ACC112 (cell line): ENCODE data around the gene CYP2C9.
"Not testable (repeated sequence)": the region's sequence is repeated elsewhere in the genome, so short reads cannot be mapped to it uniquely, and the experiment has no call there.

Experiments
- H2AFZ ChIP-seq: fragments of 200-600 bp; sonication (generic); one replicate; pipeline ENCODE4 v1.6.0; 2017; ENCODE audit warnings: antibody characterized with exemption, low read length; ENCODE audit not compliant: unreplicated experiment
- H3K27ac ChIP-seq: fragments of 200-600 bp; sonication (generic); 2 replicates; pipeline ENCODE4 v1.5.1; 2014; ENCODE audit warnings: low read depth, mild to moderate bottlenecking, antibody characterized with exemption, low read length, moderate library complexity
- H3K27me3 ChIP-seq: fragments of 200-600 bp; sonication (generic); 2 replicates; pipeline ENCODE4 v1.6.1; 2014; ENCODE audit warnings: mild to moderate bottlenecking, antibody characterized with exemption, low read length, moderate library complexity, mixed read lengths; ENCODE audit not compliant: insufficient read depth
- H3K36me3 ChIP-seq: fragments of 200-600 bp; sonication (generic); 2 replicates; pipeline ENCODE4 v1.6.1; 2016; ENCODE audit warnings: mild to moderate bottlenecking, antibody characterized with exemption, low read length, moderate library complexity, mixed read lengths; ENCODE audit not compliant: insufficient read depth
- H3K4me1 ChIP-seq: fragments of 200-600 bp; sonication (generic); one replicate; pipeline ENCODE4 v1.6.1; 2016; ENCODE audit warnings: low read length, mixed read lengths; ENCODE audit not compliant: insufficient read depth, unreplicated experiment, control insufficient read depth
- H3K4me3 ChIP-seq: fragments of 200-600 bp; sonication (generic); 2 replicates; pipeline ENCODE4 v1.5.1; 2014; ENCODE audit warnings: mild to moderate bottlenecking, low read depth, low read length
- H3K79me2 ChIP-seq: fragments of 200-600 bp; sonication (generic); one replicate; pipeline ENCODE4 v1.6.0; 2016; ENCODE audit warnings: low read length; ENCODE audit not compliant: control insufficient read depth, unreplicated experiment, insufficient read depth

CYP2C9 gene

DNA sequence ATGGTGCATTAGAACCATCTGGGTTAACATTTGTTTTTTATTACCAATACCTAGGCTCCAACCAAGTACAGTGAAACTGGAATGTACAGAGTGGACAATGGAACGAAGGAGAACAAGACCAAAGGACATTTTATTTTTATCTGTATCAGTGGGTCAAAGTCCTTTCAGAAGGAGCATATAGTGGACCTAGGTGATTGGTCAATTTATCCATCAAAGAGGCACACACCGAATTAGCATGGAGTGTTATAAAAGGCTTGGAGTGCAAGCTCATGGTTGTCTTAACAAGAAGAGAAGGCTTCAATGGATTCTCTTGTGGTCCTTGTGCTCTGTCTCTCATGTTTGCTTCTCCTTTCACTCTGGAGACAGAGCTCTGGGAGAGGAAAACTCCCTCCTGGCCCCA, at the start of gene CYP2C9:
Gene CYP2C9 (plus strand): TSS at position 276 of the 400 bp plus-strand sequence. CDS start 25 bp downstream, at position 301.
- no peaks in the 10 kb centered on the region for H3K79me2 ChIP-seq
- H3K4me3 ChIP-seq = no peak within 1 kb of the TSS
- H3K4me1 ChIP-seq = no peaks in the 10 kb centered on the region
- no peaks in the 10 kb centered on the region for H3K36me3 ChIP-seq
- H3K27ac ChIP-seq = no peak within 1 kb of the TSS
- no peaks in the 10 kb centered on the region for H3K27me3 ChIP-seq
- H2AFZ ChIP-seq = no peak within 1 kb of the TSS

DNA sequence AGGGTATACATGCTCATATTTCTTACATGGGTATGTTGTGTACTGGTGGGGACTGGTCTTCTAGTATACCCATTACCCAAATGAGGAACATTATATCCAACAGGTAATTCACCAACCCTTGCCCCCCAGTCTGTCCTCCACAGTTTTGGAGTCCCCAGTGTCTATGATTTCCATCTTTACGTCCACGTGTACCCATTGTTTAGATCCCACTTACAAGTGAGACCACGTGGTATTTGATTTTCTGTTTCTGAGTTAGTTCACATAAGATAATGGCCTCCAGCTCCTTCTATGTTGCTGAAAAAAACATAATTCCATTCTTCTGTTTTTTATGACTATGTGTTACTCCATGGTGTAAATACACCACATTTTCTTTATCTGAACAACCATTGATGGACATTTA, 49.3 kb upstream of the CYP2C9 start:
- H3K4me3 ChIP-seq = no peak overlapping the region
- H3K79me2 ChIP-seq = no peaks in the 10 kb centered on the region
- no peaks in the 10 kb centered on the region for H3K36me3 ChIP-seq
- no peak overlapping the region for H2AFZ ChIP-seq
- no peaks in the 10 kb centered on the region for H3K4me1 ChIP-seq
- no peak overlapping the region for H3K27ac ChIP-seq
- no peaks in the 10 kb centered on the region for H3K27me3 ChIP-seq

DNA sequence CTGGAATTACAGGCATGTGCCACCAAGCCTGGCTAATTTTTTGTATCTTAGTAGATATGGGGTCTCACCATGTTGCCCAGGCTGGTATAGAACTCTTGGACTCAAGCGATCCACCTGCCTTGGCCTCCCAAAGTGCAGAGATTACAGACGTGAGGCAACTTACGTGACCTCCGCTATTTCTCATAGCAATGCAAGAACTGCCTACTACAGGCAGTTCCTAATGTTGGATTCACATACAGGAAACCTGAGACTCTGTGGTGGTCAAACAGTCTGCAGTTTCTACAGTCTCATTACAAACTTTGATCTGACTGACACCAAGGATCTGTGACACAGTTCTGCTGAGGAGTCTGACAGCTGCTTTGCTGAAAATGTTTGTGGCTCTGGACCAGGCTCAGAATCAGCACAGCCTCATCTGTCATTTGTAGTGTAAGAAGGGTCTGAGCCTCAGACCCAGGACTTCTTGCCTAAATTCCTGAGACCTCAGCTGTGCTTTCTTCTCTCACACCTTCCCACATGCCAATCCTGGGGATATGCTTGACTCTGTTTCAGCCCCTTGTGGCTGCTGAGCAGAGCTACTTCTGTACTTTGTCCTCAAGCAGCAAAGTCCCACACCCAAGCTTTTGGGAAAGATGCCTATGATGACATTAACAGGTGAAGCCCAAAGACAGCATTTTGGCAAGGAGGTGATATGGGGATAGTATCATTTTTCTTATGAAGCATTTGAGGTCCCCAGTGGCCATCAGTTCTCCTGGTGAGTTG, 48.0 kb upstream of the CYP2C9 start:
- H3K4me1 ChIP-seq = no peaks in the 10 kb centered on the region
- no peak overlapping the region for H3K27ac ChIP-seq
- no peaks in the 10 kb centered on the region for H3K79me2 ChIP-seq
- no peak overlapping the region for H2AFZ ChIP-seq
- no peaks in the 10 kb centered on the region for H3K36me3 ChIP-seq
- H3K27me3 ChIP-seq = no peaks in the 10 kb centered on the region
- no peak overlapping the region for H3K4me3 ChIP-seq

DNA sequence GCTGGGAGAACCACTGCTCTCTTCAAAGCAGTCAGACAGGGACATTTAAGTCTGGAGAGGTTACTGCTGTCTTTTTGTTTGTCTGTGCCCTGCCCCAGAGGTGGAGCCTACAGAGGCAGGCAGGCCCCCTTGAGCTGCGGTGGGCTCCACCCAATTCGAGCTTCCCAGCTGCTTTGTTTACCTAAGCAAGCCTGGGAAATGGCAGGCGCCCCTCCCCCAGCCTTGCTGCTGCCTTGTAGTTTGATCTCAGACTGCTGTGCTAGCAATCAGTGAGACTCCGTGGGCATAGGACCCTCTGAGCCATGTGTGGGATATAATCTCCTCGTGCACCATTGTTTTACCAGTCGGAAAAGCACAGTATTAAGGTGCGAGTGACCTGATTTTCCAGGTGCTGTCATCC, 40.0 kb upstream of the CYP2C9 start:
- H3K4me3 ChIP-seq, H3K4me1 ChIP-seq, H3K79me2 ChIP-seq, H3K36me3 ChIP-seq, H2AFZ ChIP-seq, H3K27ac ChIP-seq, H3K27me3 ChIP-seq: not testable (repeated sequence)

DNA sequence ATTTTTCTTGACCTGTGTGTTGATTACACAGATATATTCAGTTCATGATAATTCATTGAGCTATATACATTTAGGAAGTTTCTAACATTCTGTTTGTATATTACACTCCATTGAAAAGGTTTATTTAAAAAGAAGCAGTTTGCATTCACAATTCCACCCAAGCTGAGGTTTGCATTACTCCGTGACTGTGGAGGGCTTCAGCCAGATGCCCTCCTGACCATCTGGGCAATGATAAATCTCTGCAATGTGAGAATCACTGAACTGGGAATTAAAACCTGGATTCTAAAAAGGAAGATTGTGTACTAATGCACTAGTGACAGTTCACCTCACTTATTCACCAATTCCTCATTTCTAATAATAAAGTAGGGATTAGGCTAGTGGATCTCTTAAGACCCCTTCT, 36.4 kb upstream of the CYP2C9 start:
- H2AFZ ChIP-seq = no peak overlapping the region
- H3K27ac ChIP-seq = no peak overlapping the region
- no peaks in the 10 kb centered on the region for H3K79me2 ChIP-seq
- no peaks in the 10 kb centered on the region for H3K4me1 ChIP-seq
- no peak overlapping the region for H3K4me3 ChIP-seq
- no peaks in the 10 kb centered on the region for H3K36me3 ChIP-seq
- H3K27me3 ChIP-seq = no peaks in the 10 kb centered on the region

DNA sequence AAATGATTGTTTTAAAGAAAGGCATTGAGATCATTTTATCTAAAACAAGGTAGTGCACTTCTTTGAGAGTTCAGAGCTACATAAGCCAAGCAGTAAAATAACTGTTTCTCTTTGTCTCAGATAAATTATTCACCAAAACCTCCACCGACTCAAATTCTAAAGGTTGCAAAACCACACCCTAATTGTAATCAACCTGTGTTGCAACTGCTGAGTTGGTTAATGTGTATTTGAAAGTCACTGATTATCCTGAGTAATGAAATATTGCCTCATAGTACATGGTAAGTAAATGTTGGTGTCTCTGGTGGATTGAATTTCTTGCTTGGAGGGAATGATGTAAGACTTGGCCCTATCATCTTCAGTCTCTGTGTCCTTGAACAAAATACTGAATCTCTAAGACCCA, 35.9 kb upstream of the CYP2C9 start:
- H3K4me3 ChIP-seq = no peak overlapping the region
- H2AFZ ChIP-seq = no peak overlapping the region
- H3K36me3 ChIP-seq = no peaks in the 10 kb centered on the region
- no peaks in the 10 kb centered on the region for H3K27me3 ChIP-seq
- H3K79me2 ChIP-seq = no peaks in the 10 kb centered on the region
- H3K27ac ChIP-seq = no peak overlapping the region
- H3K4me1 ChIP-seq = no peaks in the 10 kb centered on the region

DNA sequence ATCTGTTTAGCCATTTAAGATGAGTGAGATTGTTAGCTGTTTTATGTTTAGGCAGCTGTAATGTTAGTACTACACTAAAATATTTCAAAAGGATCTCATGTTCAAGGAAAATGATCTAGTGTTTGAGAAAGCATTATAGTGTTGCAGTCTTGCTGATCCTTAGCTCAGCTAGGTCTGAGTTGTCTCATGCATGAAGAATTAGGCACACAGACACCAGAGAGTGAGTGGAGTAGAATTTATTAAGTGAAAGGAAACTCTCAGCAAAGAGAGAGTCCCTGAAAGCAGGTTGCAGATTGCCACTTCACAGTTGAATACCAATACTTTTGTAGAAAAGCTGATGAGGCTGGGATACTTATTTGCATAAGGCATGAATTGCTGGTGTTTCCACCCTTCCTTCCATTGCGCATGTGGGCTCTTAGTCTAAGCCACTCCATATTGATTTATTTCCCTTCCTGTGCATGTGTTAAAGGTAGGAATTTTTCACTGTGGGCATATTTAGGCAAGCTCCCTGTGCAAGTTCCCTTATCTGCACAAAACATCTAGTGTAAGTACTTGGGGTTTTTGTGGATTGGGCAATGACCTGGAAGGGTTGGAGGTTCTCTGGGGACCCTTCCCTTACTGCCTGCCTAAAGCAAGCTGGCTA, 33.8 kb upstream of the CYP2C9 start:
- not testable (repeated sequence) for H2AFZ ChIP-seq, H3K27ac ChIP-seq, H3K4me3 ChIP-seq, H3K79me2 ChIP-seq, H3K4me1 ChIP-seq, H3K36me3 ChIP-seq, H3K27me3 ChIP-seq

DNA sequence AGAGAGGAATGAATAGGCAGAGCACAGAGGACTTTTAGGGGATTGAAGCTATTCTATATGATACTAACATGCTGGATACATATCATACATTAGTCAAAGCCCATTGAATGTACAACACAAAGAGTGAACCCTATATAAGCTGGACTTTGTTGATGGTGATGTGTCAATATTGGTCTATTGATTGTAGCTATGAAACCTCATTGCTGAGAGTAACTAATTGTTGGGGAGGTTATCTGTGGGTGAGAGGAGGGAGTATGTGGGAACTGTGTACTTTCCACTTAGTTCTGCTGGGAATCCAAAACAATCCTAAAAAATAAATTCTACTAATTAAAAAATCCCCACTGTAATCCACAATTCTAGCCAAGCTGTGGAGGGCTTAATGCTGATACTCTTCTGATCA, 22.0 kb upstream of the CYP2C9 start:
- Histone ChIP-seq H2AFZ (no peak overlapping the region), H3K4me1 (no peaks in the 10 kb centered on the region), H3K27ac (no peak overlapping the region), H3K79me2 (no peaks in the 10 kb centered on the region), H3K36me3 (no peaks in the 10 kb centered on the region), H3K27me3 (no peaks in the 10 kb centered on the region), H3K4me3 (no peak overlapping the region)

DNA sequence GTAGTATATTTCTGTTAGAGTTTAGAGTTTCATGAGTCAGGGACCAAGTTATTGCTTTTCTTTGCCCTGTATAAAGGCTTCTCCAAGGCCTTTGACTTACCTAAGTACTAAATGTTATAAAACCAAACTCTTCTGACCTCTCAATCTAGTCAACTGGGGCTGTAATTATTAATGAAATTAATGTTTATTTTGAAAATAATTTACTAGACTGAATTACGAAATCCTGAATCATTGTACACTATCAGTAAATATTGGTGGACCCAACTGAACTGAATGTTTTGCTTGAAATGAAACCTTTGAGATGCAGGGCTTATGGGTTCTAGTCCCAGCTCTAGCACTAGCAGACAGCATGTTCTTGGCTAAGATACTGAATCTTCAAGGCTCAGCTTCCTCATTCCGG, 1.7 kb upstream of the CYP2C9 start:
- Histone ChIP-seq H3K36me3 (no peaks in the 10 kb centered on the region), H3K27ac (no peak overlapping the region), H3K4me1 (no peaks in the 10 kb centered on the region), H3K79me2 (no peaks in the 10 kb centered on the region), H2AFZ (no peak overlapping the region), H3K4me3 (no peak overlapping the region), H3K27me3 (no peaks in the 10 kb centered on the region)

DNA sequence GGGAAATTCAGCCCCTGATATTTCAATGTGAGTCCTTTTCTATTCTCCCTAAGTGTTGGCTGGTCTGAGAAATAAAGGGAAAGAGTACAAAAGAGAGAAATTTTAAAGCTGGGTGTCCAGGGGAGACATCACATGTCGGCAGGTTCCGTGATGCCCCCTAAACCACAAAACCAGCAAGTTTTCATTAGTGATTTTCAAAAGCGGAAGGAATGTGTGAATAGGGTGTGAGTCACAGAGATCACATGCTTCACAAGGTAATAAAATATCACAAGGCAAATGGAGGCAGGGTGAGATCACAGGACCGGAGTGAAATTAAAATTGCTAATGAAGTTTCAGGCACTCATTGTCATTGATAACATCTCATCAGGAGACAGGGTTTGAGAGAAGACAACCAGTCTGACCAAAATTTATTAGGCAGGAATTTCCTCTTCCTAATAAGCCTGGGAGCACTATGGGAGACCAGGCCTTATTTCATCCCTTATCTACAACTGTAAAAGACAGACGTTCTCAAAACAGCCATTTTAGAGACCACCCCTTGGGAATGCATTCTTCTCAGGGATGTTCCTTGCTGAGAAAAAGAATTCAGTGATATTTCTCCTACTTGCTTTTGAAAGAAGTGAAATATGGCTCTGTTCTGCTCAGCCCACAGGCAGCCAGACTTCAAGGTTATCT, 5.1 kb downstream of the CYP2C9 start:
- not testable (repeated sequence) for H3K27ac ChIP-seq, H3K27me3 ChIP-seq, H3K79me2 ChIP-seq, H2AFZ ChIP-seq, H3K4me3 ChIP-seq, H3K36me3 ChIP-seq, H3K4me1 ChIP-seq

DNA sequence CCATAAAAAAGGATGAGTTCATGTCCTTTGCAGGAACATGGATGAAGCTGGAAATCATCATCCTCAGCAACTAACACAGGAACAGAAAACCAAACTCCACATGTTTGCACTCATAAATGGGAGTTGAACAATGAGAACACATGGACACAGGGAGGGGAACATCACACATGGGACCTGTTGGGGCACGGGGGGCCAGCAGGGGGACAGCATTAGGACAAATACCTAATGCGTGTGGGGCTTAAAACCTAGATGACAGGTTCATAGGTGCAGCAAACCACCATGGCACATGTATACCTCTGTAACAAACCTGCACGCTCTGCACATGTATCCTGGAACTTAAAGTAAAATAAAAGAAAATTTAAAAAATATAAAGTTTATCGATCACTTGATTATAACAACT, 7.7 kb downstream of the CYP2C9 start:
- H3K36me3 ChIP-seq, H3K27ac ChIP-seq, H3K4me1 ChIP-seq, H2AFZ ChIP-seq, H3K27me3 ChIP-seq, H3K4me3 ChIP-seq, H3K79me2 ChIP-seq: not testable (repeated sequence)
